Breast epithelium (tissue), 3 donors: ENCODE data around the gene DENND5B.

Experiments used
- POLR2AphosphoS5 ChIP-seq, 3 donors: sonication (generic); formaldehyde crosslinking; IDR thresholded peaks; one replicate each; pipeline ENCODE4 v1.6.1; 2017; ENCODE audit warnings: antibody characterized with exemption in 3 of 3
- TF ChIP-seq, protein P1 (sequence below), 3 donors: fragments of 450-650 bp; IDR thresholded peaks; one replicate each; pipeline ENCODE4 v1.5.1; 2016 to 2017; ENCODE audit warnings: antibody characterized with exemption in 3 of 3, mild to moderate bottlenecking in 3 of 3, moderate library complexity in 3 of 3

DNA sequence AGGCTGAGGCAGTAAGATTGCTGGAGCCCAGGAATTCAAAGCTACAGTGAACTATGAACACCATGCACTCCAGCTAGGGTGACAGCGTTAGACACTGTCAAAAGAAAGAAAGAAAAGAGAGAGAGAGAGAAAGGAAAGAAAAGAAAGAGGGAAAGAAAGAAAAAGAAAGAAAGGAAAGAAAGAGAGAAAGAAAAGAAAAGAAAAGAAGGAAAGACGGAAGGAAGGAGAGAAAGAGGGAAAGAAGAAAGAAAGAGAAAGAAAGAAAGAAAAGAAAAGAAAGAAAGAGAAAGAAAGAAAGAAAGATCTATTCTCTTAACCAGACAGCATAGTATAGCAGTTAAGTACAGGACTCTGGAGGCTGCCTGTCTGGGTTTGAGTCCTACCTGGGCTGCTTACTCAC lies 21.9 kb upstream of the DENND5B start:
- TF ChIP-seq, protein P1, sequence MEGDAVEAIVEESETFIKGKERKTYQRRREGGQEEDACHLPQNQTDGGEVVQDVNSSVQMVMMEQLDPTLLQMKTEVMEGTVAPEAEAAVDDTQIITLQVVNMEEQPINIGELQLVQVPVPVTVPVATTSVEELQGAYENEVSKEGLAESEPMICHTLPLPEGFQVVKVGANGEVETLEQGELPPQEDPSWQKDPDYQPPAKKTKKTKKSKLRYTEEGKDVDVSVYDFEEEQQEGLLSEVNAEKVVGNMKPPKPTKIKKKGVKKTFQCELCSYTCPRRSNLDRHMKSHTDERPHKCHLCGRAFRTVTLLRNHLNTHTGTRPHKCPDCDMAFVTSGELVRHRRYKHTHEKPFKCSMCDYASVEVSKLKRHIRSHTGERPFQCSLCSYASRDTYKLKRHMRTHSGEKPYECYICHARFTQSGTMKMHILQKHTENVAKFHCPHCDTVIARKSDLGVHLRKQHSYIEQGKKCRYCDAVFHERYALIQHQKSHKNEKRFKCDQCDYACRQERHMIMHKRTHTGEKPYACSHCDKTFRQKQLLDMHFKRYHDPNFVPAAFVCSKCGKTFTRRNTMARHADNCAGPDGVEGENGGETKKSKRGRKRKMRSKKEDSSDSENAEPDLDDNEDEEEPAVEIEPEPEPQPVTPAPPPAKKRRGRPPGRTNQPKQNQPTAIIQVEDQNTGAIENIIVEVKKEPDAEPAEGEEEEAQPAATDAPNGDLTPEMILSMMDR (IDR thresholded peaks at IDR 0.05): no peak
- no peak for TF ChIP-seq POLR2AphosphoS5 (IDR thresholded peaks at IDR 0.05)
